OCI-LY3 (cell line): ENCODE data around the gene CRY1.

ENCODE experiments used
- H2AFZ ChIP-seq: fragments of 200-600, 300-600 bp; shearing (Covaris generic); 2 replicates; pipeline ENCODE4 v1.6.0; 2014; ENCODE audit warnings: antibody characterized with exemption, low read depth, low read length
- H3K27ac ChIP-seq: fragments of 200-600, 300-600 bp; sonication (generic); 2 replicates; pipeline ENCODE4 v1.5.1; 2014; ENCODE audit warnings: mild to moderate bottlenecking, low read length, moderate library complexity, mixed read lengths
- H3K27me3 ChIP-seq: fragments of 200-600, 300-600 bp; sonication (generic); 2 replicates; pipeline ENCODE4 v1.6.1; 2014; ENCODE audit warnings: low read depth, low read length, mixed read lengths
- H3K36me3 ChIP-seq: fragments of 200-600, 300-600 bp; sonication (generic); replicated peaks from 2 replicates; pipeline ENCODE3; 2014; ENCODE audit warnings: low read depth, low read length, mixed read lengths
- H3K4me1 ChIP-seq: fragments of 300-600, 200-600 bp; sonication (generic); 2 replicates; pipeline ENCODE4 v1.6.1; 2014; ENCODE audit warnings: low read length, mixed read lengths
- H3K4me2 ChIP-seq: fragments of 200-600, 300-600 bp; sonication (generic); 2 replicates; pipeline ENCODE4 v1.6.1; 2014; ENCODE audit warnings: low read length, mixed read lengths
- H3K4me3 ChIP-seq: fragments of 300-600, 200-600 bp; sonication (generic); 2 replicates; pipeline ENCODE4 v1.5.1; 2014; ENCODE audit warnings: antibody characterized with exemption, mild to moderate bottlenecking, low read length, moderate library complexity
- H3K79me2 ChIP-seq: fragments of 300-600, 200-600 bp; shearing (Covaris generic); 2 replicates; pipeline ENCODE4 v1.6.1; 2014; ENCODE audit warnings: mild to moderate bottlenecking, low read length, mixed read lengths
- H3K9ac ChIP-seq: fragments of 300-600, 200-600 bp; shearing (Covaris generic); 2 replicates; pipeline ENCODE4 v1.6.0; 2014; ENCODE audit warnings: mild to moderate bottlenecking, low read length, moderate library complexity
- H3K9me3 ChIP-seq: fragments of 200-600, 300-600 bp; shearing (Covaris generic); 2 replicates; pipeline ENCODE4 v1.6.1; 2014; ENCODE audit warnings: low read length, mixed read lengths; ENCODE audit not compliant: insufficient read depth
- H4K20me1 ChIP-seq: fragments of 200-600, 300-600 bp; sonication (generic); 2 replicates; pipeline ENCODE4 v1.6.1; 2016; ENCODE audit warnings: low read length, mixed read lengths; ENCODE audit not compliant: insufficient read depth
- CTCF ChIP-seq: fragments of 200-600, 300-600 bp; sonication (generic); IDR thresholded peaks from 2 replicates; pipeline ENCODE4 v1.5.1; 2014; ENCODE audit warnings: antibody characterized with exemption, low read length, low read depth
- EZH2phosphoT487 ChIP-seq: fragments of 200-600 bp; shearing (Covaris generic); IDR thresholded peaks from 2 replicates; pipeline ENCODE4 v1.6.1; 2018; ENCODE audit warnings: antibody characterized with exemption, mixed run types, low read depth

The CRY1 gene

GRCh38 chr12:107025671-107026070 lies 67.7 kb downstream of the CRY1 start:
- Histone ChIP-seq H3K9ac (no peak overlapping the region), H3K27me3 (peaks cover 3% of the 10 kb centered on the region), H4K20me1 (no peaks in the 10 kb centered on the region), H3K36me3 (no peaks in the 10 kb centered on the region), H3K4me2 (no peak overlapping the region), H3K79me2 (no peaks in the 10 kb centered on the region), H2AFZ (no peak overlapping the region), H3K4me1 (no peaks in the 10 kb centered on the region), H3K9me3 (no peaks in the 10 kb centered on the region), H3K4me3 (no peak overlapping the region), H3K27ac (no peak overlapping the region)
- no peak for TF ChIP-seq EZH2phosphoT487
- TF ChIP-seq CTCF = no peak

- no peaks in the 10 kb centered on the region for H3K9me3 ChIP-seq
- no peak overlapping the region for H3K27ac ChIP-seq
- peaks cover 4% of the 10 kb centered on the region; the same call in 1 of the 2 replicates for H3K4me1 ChIP-seq
- no peak overlapping the region for H3K9ac ChIP-seq
- H3K27me3 ChIP-seq = peaks cover 3% of the 10 kb centered on the region
- no peaks in the 10 kb centered on the region for H4K20me1 ChIP-seq
- H3K36me3 ChIP-seq = no peaks in the 10 kb centered on the region
- no peak overlapping the region for H2AFZ ChIP-seq
- no peak overlapping the region for H3K4me3 ChIP-seq
- TF ChIP-seq EZH2phosphoT487 = no peak
- TF ChIP-seq CTCF = no peak
- H3K4me2 ChIP-seq = no peak overlapping the region
- H3K79me2 ChIP-seq = no peaks in the 10 kb centered on the region
These were observed 73.8 kb downstream of the CRY1 start for GRCh38 chr12:107019546-107019945.

GRCh38 chr12:107017042-107017441 lies 76.3 kb downstream of the CRY1 start:
- Histone ChIP-seq H3K4me1 (peaks cover 4% of the 10 kb centered on the region; the same call in 1 of the 2 replicates), H3K36me3 (no peaks in the 10 kb centered on the region), H3K9ac (no peak overlapping the region), H3K4me2 (no peak overlapping the region), H3K79me2 (no peaks in the 10 kb centered on the region), H3K27ac (no peak overlapping the region), H3K9me3 (no peaks in the 10 kb centered on the region), H3K4me3 (no peak overlapping the region), H4K20me1 (no peaks in the 10 kb centered on the region), H2AFZ (no peak overlapping the region), H3K27me3 (peaks cover 8% of the 10 kb centered on the region; the same call in 1 of the 2 replicates)
- TF ChIP-seq CTCF = no peak
- no peak for TF ChIP-seq EZH2phosphoT487

GRCh38 chr12:107014055-107014454 lies 79.3 kb downstream of the CRY1 start:
- H3K9ac ChIP-seq = no peak overlapping the region
- H3K4me1 ChIP-seq = no peaks in the 10 kb centered on the region
- H3K4me3 ChIP-seq = no peak overlapping the region
- H3K4me2 ChIP-seq = no peak overlapping the region
- no peaks in the 10 kb centered on the region for H3K36me3 ChIP-seq
- H3K27me3 ChIP-seq = peaks cover 8% of the 10 kb centered on the region; the same call in 1 of the 2 replicates
- no peak for TF ChIP-seq EZH2phosphoT487
- TF ChIP-seq CTCF = peak; percentile 18
- no peak overlapping the region for H3K27ac ChIP-seq
- no peaks in the 10 kb centered on the region for H4K20me1 ChIP-seq
- no peak overlapping the region for H2AFZ ChIP-seq
- no peaks in the 10 kb centered on the region for H3K9me3 ChIP-seq
- H3K79me2 ChIP-seq = no peaks in the 10 kb centered on the region
